GM06990 (cell line): Measurements from ENCODE around the gene TRAF5.

Source experiments
- DNase-seq: peaks from one replicate; pipeline ENCODE4 v3.0.0-alpha.2; 2011; ENCODE audit not compliant: insufficient read length; ENCODE audit errors: extremely low read depth
- H3K27me3 ChIP-seq: replicated peaks from 2 replicates; pipeline ENCODE4 v1.6.0; 2011; ENCODE audit warnings: low read length; ENCODE audit not compliant: control insufficient read depth, insufficient read depth
- H3K36me3 ChIP-seq: 2 replicates; pipeline ENCODE4 v1.5.1; 2011; ENCODE audit warnings: low read length; ENCODE audit not compliant: control insufficient read depth, insufficient read depth
- H3K4me3 ChIP-seq: replicated peaks from 2 replicates; pipeline ENCODE4 v1.5.1; 2011; ENCODE audit warnings: low read depth, mild to moderate bottlenecking, control low read depth, low read length
- TF ChIP-seq, protein P1 (sequence below): IDR thresholded peaks from 2 replicates; pipeline ENCODE4 v1.5.1; 2011; ENCODE audit warnings: low read length, control low read depth, mild to moderate bottlenecking, inconsistent platforms; ENCODE audit not compliant: insufficient read depth, poor library complexity, severe bottlenecking

Gene TRAF5

DNA sequence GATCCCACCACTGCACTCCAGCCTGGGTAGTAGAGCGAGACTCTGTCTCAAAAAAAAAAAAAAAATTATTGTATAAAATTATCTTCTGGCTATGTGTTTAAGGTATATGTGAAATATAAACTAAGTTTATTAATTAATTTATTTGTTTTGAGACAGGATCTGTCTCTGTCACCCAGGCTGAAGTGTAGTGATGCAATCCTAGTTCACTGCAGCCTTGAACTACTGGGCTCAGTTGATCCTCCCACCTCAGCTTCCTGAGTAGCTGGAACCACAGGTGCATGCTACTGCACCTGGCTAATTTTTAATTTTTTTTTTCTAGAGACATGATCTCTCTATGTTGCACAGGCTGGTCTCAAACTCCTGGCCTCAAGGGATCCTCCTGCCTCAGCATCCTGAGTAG lies 97.4 kb downstream of the TRAF5 start:
- Histone ChIP-seq H3K36me3 (no peaks in the 10 kb centered on the region), H3K27me3 (no peaks in the 10 kb centered on the region), H3K4me3 (no peak overlapping the region)
- DNase-seq, result no peak
- TF ChIP-seq, protein P1, sequence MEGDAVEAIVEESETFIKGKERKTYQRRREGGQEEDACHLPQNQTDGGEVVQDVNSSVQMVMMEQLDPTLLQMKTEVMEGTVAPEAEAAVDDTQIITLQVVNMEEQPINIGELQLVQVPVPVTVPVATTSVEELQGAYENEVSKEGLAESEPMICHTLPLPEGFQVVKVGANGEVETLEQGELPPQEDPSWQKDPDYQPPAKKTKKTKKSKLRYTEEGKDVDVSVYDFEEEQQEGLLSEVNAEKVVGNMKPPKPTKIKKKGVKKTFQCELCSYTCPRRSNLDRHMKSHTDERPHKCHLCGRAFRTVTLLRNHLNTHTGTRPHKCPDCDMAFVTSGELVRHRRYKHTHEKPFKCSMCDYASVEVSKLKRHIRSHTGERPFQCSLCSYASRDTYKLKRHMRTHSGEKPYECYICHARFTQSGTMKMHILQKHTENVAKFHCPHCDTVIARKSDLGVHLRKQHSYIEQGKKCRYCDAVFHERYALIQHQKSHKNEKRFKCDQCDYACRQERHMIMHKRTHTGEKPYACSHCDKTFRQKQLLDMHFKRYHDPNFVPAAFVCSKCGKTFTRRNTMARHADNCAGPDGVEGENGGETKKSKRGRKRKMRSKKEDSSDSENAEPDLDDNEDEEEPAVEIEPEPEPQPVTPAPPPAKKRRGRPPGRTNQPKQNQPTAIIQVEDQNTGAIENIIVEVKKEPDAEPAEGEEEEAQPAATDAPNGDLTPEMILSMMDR, result no peak
